ENCODE results near the gene GFPT2.

The GFPT2 gene

DNA sequence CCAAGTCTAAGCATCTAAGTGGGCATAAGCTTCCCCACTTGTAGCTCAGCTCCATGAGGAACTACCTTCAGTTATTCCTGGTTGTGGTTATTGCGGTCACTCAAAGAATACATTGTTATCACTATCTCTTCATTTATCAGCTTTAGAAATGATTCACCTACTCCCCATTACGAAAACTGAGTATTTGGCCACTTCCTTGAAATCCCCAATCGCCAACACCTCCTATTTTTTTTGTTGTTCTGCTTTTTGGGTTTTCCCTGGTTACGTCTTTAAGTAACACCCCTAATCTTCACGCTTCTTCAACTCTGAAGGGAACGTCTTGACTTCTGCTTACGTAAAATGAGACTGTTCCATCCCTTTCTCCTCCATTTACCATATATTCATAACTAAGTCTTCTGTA lies 81.9 kb downstream of the GFPT2 start:
- peak; percentile 17 for DNase-seq

- peak; percentile 3 for DNase-seq
Observed at GRCh38 chr5:180259260-180259611, 93.9 kb downstream of the GFPT2 start.

- no peak for DNase-seq
Observed at GRCh38 chr5:180253036-180253824, 99.9 kb downstream of the GFPT2 start.

DNA sequence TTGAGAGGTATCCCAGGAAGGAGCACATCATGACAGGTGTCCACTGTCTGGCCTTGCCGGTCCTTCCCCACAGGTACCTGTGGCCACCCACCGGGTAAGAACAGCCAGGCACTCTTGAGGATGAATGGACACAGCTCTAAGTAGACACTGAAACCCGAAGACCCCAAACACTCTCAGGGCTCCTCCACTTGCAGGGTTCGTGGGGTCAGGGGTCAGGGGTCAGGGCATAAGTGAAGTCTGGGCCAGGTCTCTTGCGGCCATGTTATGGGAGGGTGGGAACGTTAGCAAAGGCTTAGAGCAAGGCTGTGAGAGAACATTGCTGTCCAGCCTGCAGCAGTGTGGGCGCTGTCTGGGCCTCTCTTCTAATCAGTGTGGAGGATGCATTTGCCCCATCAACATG lies 101.2 kb downstream of the GFPT2 start:
- DNase-seq = no peak

DNA sequence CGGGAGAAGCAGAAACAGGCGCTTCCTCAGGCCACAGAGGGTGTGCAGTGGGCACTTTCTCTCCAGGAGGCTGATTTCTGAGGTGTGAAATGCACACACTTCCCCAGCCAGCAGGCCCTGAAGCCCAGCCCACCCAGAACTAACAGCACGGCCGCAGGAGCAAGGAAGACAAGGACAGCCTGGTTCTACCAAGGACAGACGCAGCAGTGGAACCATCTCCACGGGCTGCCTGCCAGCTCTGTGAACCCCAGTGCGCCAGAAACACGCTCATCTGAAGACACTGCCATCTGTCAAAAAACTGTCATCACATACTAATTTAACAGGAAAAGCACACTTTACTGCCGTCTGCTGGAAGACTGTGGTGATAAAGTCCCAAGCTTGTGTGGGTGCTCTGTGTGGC lies 102.0 kb downstream of the GFPT2 start:
- no peak for DNase-seq
